WTC11 (cell line): ENCODE data around the gene P2RX6. TPM values are rescaled to one million over a fixed set of nuclear protein-coding genes. Genes with fewer than 3 reads are reported as not detected.
"Not testable (repeated sequence)": the region's sequence is repeated elsewhere in the genome, so short reads cannot be mapped to it uniquely, and the experiment has no call there.

ENCODE experiments used
- ATAC-seq: fragments of 200-7000 bp; cut with Tn5 transposase; 2 replicates; pipeline ENCODE4 v1.10.0; 2021; ENCODE audit warnings: mild to moderate bottlenecking, moderate library complexity
- CTCF ChIA-PET: fragments of 300-600 bp; sonication (Branson Sonifier 250); formaldehyde crosslinking; loops from one replicate; lab custom pipeline; 2021; ENCODE audit warnings: antibody characterized with exemption; lab: Charles Lee
- POLR2A ChIA-PET: fragments of 350-600 bp; sonication (Branson Sonifier 250); formaldehyde crosslinking; loops from one replicate; lab custom pipeline; 2021; ENCODE audit warnings: antibody characterized with exemption; lab: Charles Lee
- DNase-seq: peaks from one replicate; pipeline ENCODE4 v3.0.0; 2021; ENCODE audit warnings: low spot score
- H3K27ac Mint-ChIP-seq: 2 replicates; pipeline ENCODE4 v1.8.0; 2021; ENCODE audit warnings: mixed read lengths
- H3K27me3 Mint-ChIP-seq: 2 replicates; pipeline ENCODE4 v1.8.0; 2021; ENCODE audit warnings: low read depth, mild to moderate bottlenecking, moderate library complexity, mixed read lengths
- H3K36me3 Mint-ChIP-seq: 2 replicates; pipeline ENCODE4 v1.8.0; 2021; ENCODE audit warnings: mixed read lengths
- H3K4me1 Mint-ChIP-seq: 2 replicates; pipeline ENCODE4 v1.8.0; 2022; ENCODE audit warnings: mixed read lengths
- H3K4me3 Mint-ChIP-seq: 2 replicates; pipeline ENCODE4 v1.8.0; 2021; ENCODE audit warnings: mild to moderate bottlenecking, moderate library complexity, mixed read lengths
- H3K9me3 Mint-ChIP-seq: 2 replicates; pipeline ENCODE4 v1.8.0; 2021; ENCODE audit warnings: mixed read lengths
- AFF4 ChIP-seq: sonication (generic); formaldehyde crosslinking; IDR thresholded peaks from 2 replicates; pipeline ENCODE4 v1.8.1; 2023; ENCODE audit warnings: mild to moderate bottlenecking, missing genetic modification reagents, borderline replicate concordance
- ARID4B ChIP-seq: sonication (generic); formaldehyde crosslinking; IDR thresholded peaks from 2 replicates; pipeline ENCODE4 v1.8.0; 2023; ENCODE audit warnings: missing genetic modification reagents, mild to moderate bottlenecking, borderline replicate concordance
- CREB1 ChIP-seq: sonication (generic); formaldehyde crosslinking; IDR thresholded peaks from 2 replicates; pipeline ENCODE4 v1.8.0; 2023; ENCODE audit warnings: mild to moderate bottlenecking, missing genetic modification reagents
- FOXP4 ChIP-seq: sonication (generic); formaldehyde crosslinking; IDR thresholded peaks from 2 replicates; pipeline ENCODE4 v1.8.0; 2022; ENCODE audit warnings: mild to moderate bottlenecking, missing genetic modification reagents
- IRF1 ChIP-seq: sonication (generic); formaldehyde crosslinking; IDR thresholded peaks from 2 replicates; pipeline ENCODE4 v1.8.0; 2023; ENCODE audit warnings: missing genetic modification reagents
- JAZF1 ChIP-seq: fragments of 250-450 bp; sonication (Bioruptor Pico); IDR thresholded peaks from 2 replicates; pipeline ENCODE4 v1.9.0; 2021; ENCODE audit warnings: moderate library complexity, mild to moderate bottlenecking, inconsistent platforms
- MYBL2 ChIP-seq: sonication (generic); formaldehyde crosslinking; IDR thresholded peaks from 2 replicates; pipeline ENCODE4 v1.8.1; 2023; ENCODE audit warnings: mild to moderate bottlenecking, moderate library complexity, missing genetic modification reagents
- PREB ChIP-seq: sonication (generic); formaldehyde crosslinking; IDR thresholded peaks from 2 replicates; pipeline ENCODE4 v1.8.1; 2022; ENCODE audit warnings: mild to moderate bottlenecking, missing genetic modification reagents, moderate library complexity, borderline replicate concordance
- total RNA-seq: library from RNA; stranded (reverse); gene quantifications from 3 replicates; pipeline ENCODE4 v1.2.3, GENCODE V29; 2021

The P2RX6 gene
- total RNA-seq, 1 experiment from 2014 or later: 0.13 TPM

GRCh38 chr22:21070690-21071615, 56.0 kb downstream of the P2RX6 start:
- H3K36me3 Mint-ChIP-seq: no peaks in the 10 kb centered on the region
- TF ChIP-seq IRF1 (CRISPR knock-in tag) (no peak), AFF4 (CRISPR knock-in tag) (no peak), JAZF1 (CRISPR knock-in tag) (no peak), PREB (CRISPR knock-in tag) (no peak), FOXP4 (CRISPR knock-in tag) (no peak)
- H3K4me3 Mint-ChIP-seq: no peak overlapping the region
- DNase-seq: no peak
- no peak for ATAC-seq
- no peaks in the 10 kb centered on the region for H3K4me1 Mint-ChIP-seq
- H3K27me3 Mint-ChIP-seq: no peaks in the 10 kb centered on the region
- CTCF ChIA-PET: interaction anchor here (2.6 to 2.8 kb wide), 2 partner anchors 32 to 50 kb away, joined by 11 to 14 read pairs; no protein-coding TSS in a partner anchor
- no peak overlapping the region for H3K27ac Mint-ChIP-seq
- H3K9me3 Mint-ChIP-seq: peaks cover 18% of the 10 kb centered on the region
- POLR2A ChIA-PET: no interaction called here

GRCh38 chr22:21071796-21072195, 56.8 kb downstream of the P2RX6 start:
- DNase-seq, H3K4me1 Mint-ChIP-seq, H3K36me3 Mint-ChIP-seq, POLR2A ChIA-PET, ATAC-seq, H3K27ac Mint-ChIP-seq, H3K27me3 Mint-ChIP-seq, H3K4me3 Mint-ChIP-seq: not testable (repeated sequence)
- peaks cover 18% of the 10 kb centered on the region for H3K9me3 Mint-ChIP-seq
- CTCF ChIA-PET: interaction anchor here (1.0 kb wide), 1 partner anchor 51 kb away, joined by 3 read pairs; no protein-coding TSS in a partner anchor

GRCh38 chr22:21073023-21073422, 58.1 kb downstream of the P2RX6 start:
- no peaks in the 10 kb centered on the region for H3K36me3 Mint-ChIP-seq
- no peaks in the 10 kb centered on the region for H3K27me3 Mint-ChIP-seq
- H3K4me1 Mint-ChIP-seq: no peaks in the 10 kb centered on the region
- CTCF ChIA-PET: interaction anchor here (1.0 to 2.0 kb wide), 2 partner anchors 30 to 52 kb away, joined by 3 to 7 read pairs; no protein-coding TSS in a partner anchor
- POLR2A ChIA-PET: no interaction called here
- no peak for DNase-seq
- H3K27ac Mint-ChIP-seq: no peak overlapping the region
- peaks cover 18% of the 10 kb centered on the region for H3K9me3 Mint-ChIP-seq
- ATAC-seq: no peak
- no peak overlapping the region for H3K4me3 Mint-ChIP-seq
- no peak for TF ChIP-seq ARID4B (CRISPR knock-in tag)
- TF ChIP-seq CREB1 (CRISPR knock-in tag): no peak
- no peak for TF ChIP-seq MYBL2
